Measurements from ENCODE around the gene KCNIP2.

The KCNIP2 gene

GRCh38 chr10:101776161-101776817 is 67.3 kb downstream of the KCNIP2 start:
- no peak for DNase-seq (ENCODE audit: low read depth)
- no peak overlapping the region for H3K4me3 ChIP-seq (ENCODE audit: low read depth, low read length)
- TF ChIP-seq CTCF (IDR thresholded peaks at IDR 0.05; ENCODE audit: insufficient read depth, low read depth, low read length, missing control alignments), result no peak
